NCI-H345 treated with DMSO at 0.1 percent for 48 hours (cell line): Measurements from ENCODE around the gene PARD3.
A peak's percentile ranks its signal among the peaks of the same experiment; 100 is the strongest.
"Not testable (repeated sequence)": the region's sequence is repeated elsewhere in the genome, so short reads cannot be mapped to it uniquely, and the experiment has no call there.

Experiments
- DNase-seq: peaks from one replicate; lab custom pipeline; 2025; ENCODE audit not compliant: unreplicated experiment; lab: John Stamatoyannopoulos, UW

The PARD3 gene

DNA sequence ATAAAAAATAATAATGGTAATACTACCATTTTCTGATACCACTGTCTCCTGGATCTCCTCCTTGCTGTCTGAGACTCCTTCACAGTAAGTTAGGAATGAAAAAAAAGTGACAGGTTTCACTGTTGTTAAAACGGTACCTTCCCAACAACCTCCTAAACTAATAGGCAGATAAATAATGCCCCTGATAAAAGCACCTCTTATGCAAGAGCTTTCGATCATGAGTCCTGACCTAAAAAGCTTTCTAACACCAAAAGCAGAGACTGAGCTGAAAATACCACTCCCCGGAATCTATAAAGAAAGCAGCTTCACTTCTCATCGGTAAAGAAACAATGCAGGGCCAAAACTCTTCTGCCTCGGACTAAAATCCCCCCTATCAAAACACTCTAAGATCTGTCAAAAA is 14.5 kb downstream of the PARD3 start:
- DNase-seq = no peak

DNA sequence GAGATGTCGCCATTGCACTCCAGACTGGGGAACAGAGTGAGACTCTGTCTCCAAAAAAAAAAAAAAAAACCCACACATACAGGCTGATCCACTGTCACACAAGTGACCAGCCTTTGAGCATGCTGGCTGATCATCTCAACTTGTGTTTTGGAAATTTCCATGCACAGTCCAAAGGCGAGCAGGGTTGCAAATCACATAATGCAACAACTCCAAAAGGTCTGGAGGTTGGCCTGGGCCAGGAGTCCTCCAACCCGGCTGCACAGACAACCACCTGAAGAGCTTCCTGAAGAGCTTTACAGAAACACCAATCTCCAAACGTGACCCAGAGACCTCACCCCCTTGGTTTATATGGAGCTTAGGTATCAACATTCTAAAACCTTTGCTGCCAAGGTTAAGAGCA is 16.4 kb downstream of the PARD3 start:
- no peak for DNase-seq

DNA sequence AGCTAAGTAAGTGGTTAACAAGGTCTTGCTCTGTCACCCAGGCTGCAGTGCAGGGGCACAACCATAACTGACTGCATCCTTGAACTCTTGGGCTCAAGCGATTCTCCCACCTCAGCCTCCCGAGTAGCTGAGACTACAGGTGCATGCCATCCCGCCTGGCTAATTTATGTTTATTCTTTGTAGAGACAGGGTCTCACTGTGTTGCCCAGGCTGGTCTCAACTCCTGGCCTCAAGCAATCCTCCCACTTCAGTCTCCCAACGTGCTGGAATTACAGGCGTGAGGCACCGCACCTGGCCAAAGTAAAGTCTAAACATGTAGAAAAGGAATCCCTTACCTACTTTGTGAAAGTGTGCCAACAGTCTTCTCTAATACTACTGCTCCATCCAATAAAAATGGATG is 17.9 kb downstream of the PARD3 start:
- DNase-seq = no peak

DNA sequence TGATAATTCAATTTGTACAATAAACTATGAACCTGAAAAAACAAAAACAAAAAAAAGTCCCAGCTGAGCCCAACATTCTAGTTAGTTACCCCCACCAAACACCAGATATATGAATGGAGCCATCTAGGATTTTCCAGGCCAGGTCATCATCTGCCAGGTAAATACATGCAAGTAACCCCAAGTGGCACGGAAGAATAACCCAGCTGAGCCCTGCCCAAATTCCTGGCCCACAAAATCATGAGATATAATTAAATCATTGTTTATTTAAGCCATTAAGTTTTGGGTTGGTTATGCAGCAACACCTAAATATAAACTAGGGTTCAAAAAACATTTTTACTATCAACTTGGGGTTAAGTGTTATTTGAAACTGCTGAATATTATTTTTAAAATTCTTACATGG is 19.0 kb downstream of the PARD3 start:
- DNase-seq = no peak

DNA sequence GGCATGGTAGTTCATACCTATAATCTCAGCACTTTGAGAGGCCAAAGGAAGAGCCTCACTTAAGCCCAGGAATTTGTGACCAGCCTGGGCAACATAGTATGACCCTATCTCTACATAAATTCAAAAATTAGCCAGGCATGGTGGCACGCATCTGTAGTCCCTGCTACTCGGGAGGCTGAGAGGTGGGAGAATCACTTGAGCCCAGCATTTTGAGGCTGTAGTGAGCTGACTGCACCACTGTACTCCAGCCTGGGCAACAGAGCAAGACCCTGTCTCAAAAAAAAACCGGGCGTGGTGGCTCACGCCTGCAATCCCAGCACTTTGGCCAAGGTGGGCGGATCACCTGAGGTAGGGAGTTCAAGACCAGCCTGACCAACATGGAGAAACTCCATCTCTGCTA is 19.8 kb downstream of the PARD3 start:
- no peak for DNase-seq

DNA sequence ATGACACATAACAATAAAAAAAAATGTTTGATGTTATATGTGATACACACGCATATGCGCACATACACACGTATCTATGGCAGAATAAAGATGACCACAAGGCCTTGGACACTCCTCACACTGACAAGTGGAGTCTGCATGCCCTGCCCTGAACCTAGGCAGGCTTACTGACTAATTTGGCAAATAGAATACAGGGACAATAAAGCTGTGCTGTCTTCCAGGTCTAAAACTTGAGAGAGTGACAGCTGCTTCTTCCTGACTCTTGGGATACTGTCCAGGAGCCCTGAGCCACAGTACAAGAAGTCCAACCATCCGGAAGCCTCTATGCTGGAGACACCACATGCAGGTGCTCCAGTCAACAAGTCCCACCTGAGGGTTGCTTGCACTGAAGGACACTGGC is 20.3 kb downstream of the PARD3 start:
- no peak for DNase-seq

DNA sequence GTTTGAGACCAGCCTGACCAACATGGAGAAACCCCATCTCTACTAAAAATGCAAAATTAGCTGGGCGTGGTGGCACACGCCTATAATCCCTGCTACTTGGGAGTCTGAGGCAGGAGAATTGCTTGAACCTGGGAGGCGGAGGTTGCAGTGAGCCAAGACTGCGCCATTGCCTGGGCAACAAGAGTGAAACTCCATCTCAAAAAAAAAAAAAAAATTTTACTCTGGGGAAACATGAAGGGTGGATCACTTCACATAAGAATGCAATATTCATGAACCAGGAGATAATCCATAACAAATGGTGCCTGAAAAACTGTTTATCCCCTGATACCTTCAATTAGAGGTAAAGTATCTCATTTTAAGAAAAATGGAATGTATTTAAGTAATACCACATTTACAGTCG is 21.5 kb downstream of the PARD3 start:
- DNase-seq = not testable (repeated sequence)

DNA sequence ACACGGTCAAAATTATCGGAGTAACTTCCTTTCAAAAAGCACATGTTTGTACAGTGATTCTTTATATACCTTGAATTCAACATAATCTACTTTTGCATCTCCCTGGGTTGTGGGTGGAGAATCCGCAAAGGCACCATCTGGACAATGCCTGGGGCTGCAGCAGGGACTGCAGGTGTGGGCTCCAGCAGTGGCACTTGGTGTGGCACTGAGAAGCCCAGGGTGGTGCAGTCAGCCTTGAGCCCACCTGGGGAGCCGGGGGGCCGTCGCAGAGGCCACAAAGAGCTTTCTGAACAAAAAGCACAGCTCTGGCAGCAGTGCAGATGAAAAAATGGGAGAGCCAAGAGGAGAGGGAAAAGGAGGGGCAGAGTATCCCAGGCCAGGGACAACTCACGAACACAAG is 22.2 kb downstream of the PARD3 start:
- DNase-seq = peak; percentile 18

DNA sequence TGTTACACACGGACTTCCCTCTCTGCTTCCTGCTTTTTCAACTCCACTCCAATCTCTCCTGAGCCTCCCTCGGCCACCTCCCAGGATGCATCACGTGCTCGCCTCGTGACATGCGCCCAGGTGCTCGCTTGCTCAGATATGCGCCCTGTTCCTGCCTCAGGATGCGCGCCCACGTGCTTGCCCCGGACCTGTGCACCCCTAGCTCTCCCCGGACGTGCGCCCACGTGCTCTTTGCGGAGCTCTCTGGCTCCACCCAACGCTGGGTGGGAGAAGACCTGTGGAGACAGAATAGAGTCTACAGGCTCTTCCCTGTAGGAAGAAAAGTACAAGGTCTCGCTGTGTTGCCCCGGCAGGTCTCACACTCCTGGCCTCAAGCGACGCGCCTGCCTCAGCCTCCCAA is 23.1 kb downstream of the PARD3 start:
- DNase-seq = no peak

DNA sequence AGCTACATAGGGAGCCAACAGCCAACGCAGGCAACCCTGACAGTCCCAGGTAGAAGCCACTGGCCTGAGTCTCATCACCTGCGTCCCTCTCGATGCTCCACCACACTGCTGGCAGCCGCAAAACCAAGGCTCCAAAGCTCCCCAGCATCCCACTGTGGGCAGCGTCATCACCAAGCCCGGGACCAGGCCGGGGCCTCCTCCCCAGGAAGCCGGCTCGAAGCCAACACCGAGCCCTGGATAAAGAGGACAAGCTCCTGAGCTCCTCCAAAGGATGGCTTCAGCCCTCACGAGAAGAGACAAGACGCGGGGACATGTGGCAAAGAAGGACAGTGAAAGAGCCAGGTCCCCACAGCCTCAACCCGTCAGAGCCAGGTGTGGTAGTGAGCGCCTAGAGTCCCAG is 23.9 kb downstream of the PARD3 start:
- no peak for DNase-seq

DNA sequence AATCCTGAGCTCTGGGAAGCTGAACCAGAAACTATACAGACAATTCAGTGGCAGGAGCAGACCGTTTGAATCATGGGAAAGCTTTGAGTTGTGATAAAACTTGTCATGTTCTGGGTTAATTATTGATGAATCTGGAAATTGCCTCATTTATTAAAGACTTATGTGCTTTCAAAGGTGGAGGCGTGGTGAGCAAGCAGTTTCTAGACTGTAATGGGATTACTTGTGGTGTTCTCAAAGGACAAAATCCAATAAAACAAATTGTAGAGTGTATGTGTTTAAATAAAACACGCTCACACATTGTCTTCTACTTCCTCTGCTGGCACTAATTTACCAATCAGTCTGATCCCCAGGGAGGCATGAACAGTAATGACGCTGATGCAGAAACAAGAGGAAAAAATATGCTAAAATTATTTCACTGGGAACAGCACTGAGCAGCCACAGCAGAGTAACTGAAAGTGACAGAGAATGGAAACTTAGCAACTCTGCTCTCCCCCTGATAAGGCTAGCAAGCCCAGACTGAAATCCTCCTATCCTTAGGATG is 25.1 kb downstream of the PARD3 start:
- no peak for DNase-seq

DNA sequence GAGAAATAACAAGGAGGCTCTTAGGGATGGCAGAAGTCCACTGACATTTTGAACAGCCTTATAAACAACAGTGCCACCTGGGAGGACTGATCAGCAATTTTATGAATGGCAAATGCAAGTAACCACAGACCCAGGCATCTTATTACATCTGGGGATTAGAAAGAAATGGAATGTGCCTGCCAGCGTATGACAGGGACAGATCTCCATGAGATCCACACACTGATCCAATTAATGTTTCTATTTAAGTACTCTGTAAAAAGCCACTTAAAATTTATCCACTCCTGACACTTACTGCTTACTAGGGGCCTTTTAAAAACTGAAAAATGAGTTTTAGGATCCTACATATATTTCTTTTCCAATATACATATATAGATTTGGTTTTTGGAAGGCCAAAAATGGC is 28.6 kb downstream of the PARD3 start:
- no peak for DNase-seq

DNA sequence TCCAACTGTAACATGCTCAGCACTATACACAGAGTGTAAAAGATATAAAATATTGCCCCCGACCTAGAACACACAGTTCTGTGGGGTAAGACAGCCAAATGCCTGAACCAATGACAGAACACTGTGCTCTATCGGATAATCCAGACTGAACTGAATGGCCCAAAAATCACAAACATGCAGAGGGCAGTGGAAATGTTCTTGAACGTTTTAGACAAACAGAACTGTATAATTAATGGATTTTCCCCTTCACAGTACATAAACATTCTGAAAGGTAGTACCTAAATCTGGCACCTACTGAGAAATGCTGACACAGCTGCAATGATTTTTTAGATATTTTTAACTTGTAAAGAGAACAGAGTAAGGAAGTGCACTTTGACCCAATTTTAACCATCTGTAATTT is 33.4 kb downstream of the PARD3 start:
- no peak for DNase-seq

DNA sequence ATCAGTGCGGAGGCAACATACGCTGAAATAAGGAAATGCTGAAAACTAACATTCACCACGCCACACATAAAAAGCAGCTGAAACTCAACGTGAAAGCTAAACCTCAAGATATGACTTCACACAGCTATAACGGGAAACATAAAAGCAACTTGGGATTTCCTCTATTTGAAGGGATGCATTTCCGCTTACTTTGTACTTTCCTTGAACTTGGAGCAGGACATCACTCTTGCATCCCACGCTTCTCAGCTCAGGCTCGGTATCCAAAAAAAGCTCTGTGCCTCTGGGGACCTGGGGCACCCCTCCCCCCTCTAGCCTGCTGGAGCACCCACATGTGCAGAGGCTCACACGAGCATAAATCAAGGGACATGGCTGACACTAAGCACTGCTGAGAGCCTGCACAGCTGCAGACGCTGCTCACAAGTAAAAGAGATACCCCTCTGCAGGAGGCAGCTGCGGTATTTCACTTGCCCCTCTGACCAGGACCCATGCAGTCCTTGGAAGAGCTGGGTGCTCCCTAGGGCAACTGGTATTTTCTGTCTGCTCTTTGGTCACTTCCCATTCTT is 34.2 kb downstream of the PARD3 start:
- no peak for DNase-seq

DNA sequence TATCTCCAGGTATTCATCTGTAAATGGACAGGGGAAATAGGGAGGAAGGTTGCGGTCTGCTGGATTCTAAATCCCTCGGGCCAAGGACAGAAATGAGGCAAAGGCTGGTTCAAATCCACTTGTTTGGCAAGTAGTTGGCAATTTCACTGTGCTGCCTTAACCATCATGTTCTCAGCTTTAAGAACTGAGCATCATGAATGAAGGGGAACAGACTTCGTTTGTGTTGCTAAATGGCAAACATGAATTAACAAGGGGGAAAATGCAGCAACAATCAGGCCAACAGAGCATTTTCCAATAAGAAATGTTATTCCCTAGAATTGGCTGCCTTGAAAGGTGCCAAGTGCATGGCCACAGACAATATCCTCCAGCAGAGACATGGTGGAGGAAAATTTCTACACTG is 36.9 kb downstream of the PARD3 start:
- DNase-seq = no peak

DNA sequence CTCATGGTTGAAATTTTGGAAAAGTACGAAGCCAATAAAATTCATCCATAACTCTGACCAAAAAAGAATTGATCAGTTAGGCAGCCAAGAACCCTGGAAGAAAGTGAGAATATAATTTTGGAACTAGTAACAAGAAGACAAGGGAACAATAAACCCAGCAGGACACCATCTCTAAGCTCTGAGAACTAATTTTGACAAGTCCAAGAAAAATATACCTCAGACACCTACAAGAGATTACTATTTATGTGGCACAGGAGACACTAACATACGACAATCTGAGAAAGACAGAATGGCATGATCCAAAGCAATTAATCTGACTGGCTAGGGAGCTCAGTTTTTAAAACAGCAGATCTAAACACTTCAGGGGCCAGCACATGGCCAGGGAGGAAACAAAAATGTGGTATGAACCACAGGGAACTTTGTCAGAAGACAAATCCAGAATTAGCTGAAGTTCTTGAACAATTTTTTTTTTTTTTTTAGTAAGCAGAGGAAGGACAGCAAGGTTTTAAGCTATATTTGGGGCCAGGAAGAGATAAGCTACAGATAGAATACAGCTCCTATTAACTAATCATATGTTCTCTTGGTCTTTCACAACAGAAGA is 38.9 kb downstream of the PARD3 start:
- no peak for DNase-seq

DNA sequence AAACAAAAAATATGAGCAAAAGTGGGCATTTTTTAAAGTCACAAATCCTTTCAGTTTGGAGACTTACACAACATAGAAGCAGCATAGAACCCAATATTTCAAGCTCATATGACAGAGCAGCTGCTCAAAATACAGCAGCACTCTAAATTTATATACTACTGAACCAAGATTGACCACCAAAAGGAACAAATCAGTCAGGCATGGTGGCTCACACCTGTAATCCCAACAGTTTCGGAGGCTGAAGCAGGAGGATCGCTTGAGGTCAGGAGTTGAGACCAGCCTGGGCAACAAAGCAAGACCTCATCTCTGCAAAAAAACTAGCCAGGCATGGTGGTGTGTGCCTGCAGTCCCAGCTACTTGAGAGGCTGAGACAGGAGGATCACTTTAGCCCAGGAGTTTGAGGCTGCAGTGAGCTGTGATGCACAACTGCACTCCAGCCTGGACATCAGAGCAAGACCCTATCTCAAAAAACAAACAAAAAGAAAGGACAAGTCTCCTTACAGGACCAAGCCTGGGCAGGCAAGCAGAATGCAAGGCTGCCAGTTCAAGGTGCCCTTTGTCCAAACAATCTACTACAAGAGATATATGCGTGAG is 40.0 kb downstream of the PARD3 start:
- DNase-seq = no peak

DNA sequence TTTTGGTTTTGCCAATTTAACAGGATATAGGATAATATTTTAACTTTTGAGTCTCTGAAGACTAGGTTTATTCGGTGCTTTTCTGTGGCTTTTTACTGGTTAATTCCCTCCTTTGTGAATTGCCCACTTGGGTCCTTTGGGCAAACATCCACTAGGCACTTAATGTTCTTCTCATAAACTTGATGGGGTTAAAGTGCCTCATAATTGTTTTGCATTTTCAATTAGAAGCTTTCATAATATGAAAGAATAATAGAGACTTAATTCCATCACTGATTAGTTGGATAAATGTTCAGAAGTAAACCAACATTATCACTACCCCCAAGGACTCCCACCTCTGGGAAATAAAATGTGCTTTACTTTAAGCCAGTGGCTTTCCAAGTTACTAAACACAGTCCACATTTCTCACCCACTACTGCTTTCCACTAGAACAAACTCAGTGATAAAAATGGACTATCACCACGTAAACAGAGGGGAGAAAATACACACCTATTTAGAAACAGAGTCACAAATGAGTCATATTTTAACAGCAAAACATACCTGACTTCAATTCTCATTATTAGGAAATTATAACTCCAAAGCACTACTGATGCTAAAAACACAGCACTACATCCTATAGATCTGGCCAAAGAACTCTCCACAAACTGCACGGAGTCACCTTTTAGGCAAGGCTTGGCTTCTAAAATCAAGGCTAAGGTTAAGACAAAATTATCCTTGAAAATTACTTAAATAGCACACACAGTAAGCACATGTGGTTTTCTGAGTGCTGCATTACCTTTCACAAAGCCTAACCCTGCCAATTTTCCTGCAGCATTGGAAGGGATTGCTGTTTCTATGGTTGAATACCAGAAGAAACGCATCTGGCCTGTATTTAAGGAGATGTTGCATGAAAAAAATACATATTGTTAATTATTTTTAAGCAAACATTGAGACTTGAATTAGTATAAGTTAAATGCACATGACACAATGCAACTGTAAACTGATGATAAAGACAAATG is 41.2 kb downstream of the PARD3 start:
- no peak for DNase-seq

DNA sequence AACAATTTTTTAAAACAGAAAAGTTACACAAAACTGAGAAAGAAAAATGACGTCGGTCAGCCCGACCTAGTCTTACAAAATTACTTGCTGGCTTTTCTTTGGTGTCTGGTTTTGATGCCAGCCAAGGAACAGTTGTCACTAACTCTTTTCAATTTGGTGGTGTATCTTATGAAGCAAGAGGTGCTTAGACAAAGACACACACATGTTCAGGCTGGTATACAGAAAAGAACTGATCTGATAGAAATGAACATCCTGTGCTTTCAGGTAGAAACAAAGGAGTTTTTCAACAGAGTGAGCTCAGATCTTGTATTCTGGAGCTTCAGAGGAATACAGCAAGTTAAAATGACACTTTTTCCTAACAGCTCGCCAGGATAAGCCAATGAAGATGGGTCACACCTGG is 43.6 kb downstream of the PARD3 start:
- DNase-seq = no peak

DNA sequence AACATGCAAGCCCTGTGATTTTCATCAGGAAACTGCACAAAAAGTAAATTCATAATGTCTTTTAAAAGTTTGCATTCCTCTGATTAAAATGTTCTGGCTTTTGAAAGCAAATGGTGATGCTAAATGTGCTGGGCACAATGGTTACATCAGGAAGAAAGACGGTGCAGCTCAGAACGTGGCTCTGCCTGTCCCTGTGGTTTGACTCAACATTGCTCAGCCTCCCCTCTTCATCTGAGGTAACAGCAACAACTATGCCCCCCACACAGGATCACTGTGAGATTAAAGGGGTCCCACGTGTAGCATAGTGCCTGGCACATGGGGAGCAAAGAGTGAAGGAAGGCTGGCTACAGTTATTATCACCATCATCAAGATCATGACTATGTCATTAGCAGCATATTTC is 44.0 kb downstream of the PARD3 start:
- DNase-seq = no peak

DNA sequence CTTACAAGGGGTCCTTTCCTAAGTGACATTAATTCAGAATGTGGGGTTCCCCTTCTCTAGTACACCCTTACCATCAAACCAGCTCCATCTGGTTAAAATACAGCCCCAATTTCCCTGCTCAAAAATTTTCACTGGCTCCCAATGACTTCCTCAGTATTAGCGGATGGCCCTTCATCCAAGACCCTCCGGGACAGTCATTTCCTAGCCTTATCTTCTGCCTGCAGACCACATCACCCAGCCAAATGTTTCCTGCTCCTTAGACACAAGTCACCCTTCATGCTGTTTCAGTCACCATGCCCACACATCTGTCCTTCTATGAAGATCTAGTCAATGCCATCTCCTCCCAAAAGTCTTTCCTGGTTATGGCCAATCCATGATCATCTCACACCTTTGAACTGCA is 45.2 kb downstream of the PARD3 start:
- no peak for DNase-seq

DNA sequence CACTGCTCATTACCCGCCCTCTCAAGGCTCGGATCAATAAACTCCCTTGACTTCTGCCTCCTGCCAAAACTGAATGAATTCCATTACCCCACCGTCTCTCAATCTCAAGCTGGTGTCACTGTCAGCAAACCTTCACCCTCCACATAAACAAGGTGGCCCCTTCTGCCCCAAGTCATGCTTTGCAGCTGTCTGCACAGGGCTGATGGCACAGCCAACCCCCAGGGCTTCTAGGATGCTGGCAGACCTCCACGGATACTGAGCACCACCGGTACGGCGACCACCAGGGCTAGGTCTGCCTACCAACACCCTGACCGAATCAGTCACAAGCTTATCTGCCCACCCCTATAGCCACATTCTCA is 46.1 kb downstream of the PARD3 start:
- DNase-seq = no peak
